Stromal cell of bone marrow (primary cell): ENCODE data around the gene IPO4.

Source experiments
- DNase-seq: peaks from one replicate; pipeline ENCODE4 v3.0.0-alpha.2; 2012; ENCODE audit warnings: low read depth

The IPO4 gene

GRCh38 chr14:24177041-24177825 lies 11.4 kb downstream of the IPO4 start:
- no peak for DNase-seq

GRCh38 chr14:24176599-24176998 lies 12.0 kb downstream of the IPO4 start:
- DNase-seq: no peak

GRCh38 chr14:24172871-24173281 lies 15.7 kb downstream of the IPO4 start:
- no peak for DNase-seq

- DNase-seq: no peak
Observed at GRCh38 chr14:24172261-24172860, 16.3 kb downstream of the IPO4 start.

GRCh38 chr14:24171422-24172260 lies 17.0 kb downstream of the IPO4 start, which contains the start of gene REC8:
Gene REC8 (plus strand): TSS chr14:24172080. CDS start chr14:24172553, 473 bp downstream.
- DNase-seq: no peak

- DNase-seq: no peak
Observed at GRCh38 chr14:24167469-24168114, 21.0 kb downstream of the IPO4 start.

GRCh38 chr14:24165785-24166184 lies 22.8 kb downstream of the IPO4 start:
- DNase-seq: no peak

GRCh38 chr14:24164518-24164991 lies 24.1 kb downstream of the IPO4 start:
- no peak for DNase-seq

- DNase-seq: no peak
Observed at GRCh38 chr14:24162093-24162492, 26.5 kb downstream of the IPO4 start.

- DNase-seq: peak; percentile 87
Observed at GRCh38 chr14:24160850-24161804, 27.5 kb downstream of the IPO4 start, which contains the start of gene IRF9. Gene IRF9 (plus strand): TSS chr14:24161265. CDS start chr14:24162145, 880 bp downstream.

- no peak for DNase-seq
Observed at GRCh38 chr14:24160499-24160849, 28.1 kb downstream of the IPO4 start.

- no peak for DNase-seq
Observed at GRCh38 chr14:24159777-24160498, 28.7 kb downstream of the IPO4 start.

GRCh38 chr14:24157331-24157730 lies 31.3 kb downstream of the IPO4 start:
- DNase-seq: no peak

GRCh38 chr14:24156840-24157239 lies 31.8 kb downstream of the IPO4 start:
- no peak for DNase-seq

GRCh38 chr14:24155100-24155499 lies 33.5 kb downstream of the IPO4 start:
- no peak for DNase-seq

- no peak for DNase-seq
Observed at GRCh38 chr14:24151404-24152080, 37.1 kb downstream of the IPO4 start.

GRCh38 chr14:24150993-24151392 lies 37.6 kb downstream of the IPO4 start:
- no peak for DNase-seq

GRCh38 chr14:24150567-24150966 lies 38.0 kb downstream of the IPO4 start:
- no peak for DNase-seq

GRCh38 chr14:24150061-24150460 lies 38.6 kb downstream of the IPO4 start:
- DNase-seq: no peak
